Islet precursor cell (in vitro differentiated cells): ENCODE data around the gene DCTN2.
A peak's percentile ranks its signal among the peaks of the same experiment; 100 is the strongest.

Experiments used
- DNase-seq: peaks from one replicate; pipeline ENCODE4 v3.0.0-alpha.2; 2018

Gene DCTN2

DNA sequence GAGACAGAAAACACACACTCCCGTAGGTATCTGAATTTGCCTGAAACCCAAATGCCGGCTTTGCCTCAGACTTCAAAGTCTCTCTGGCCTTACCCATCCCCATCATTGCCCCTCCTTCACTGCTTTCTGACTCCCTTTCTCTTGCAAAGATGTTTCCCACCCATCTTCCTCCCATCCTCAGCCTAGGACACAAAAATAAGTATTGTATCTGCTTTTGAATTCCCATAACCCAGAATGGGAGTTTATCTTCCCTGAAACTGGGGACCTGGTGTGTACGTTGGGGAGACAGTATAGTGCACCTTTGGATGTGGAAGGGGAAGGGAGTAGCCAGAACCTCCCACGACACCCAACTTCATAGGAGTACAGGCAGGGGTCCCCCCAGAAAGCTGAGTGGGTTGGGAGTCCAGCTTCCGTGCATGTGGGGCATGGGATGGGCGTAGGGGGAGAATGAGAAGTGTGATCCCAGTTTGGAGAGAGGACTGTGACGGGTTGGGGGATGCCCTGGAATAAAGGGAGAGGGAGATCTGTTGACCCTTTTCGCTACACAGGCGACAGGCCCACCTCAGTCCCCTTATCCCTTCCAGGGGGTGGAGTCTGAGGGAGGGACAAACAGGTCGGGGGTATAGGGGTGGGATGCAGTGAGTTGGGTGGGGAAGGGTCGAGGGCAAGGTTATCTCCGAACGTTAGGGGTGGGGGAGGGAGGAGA lies 2.4 kb upstream of the DCTN2 start:
- DNase-seq: peak; percentile 34

DNA sequence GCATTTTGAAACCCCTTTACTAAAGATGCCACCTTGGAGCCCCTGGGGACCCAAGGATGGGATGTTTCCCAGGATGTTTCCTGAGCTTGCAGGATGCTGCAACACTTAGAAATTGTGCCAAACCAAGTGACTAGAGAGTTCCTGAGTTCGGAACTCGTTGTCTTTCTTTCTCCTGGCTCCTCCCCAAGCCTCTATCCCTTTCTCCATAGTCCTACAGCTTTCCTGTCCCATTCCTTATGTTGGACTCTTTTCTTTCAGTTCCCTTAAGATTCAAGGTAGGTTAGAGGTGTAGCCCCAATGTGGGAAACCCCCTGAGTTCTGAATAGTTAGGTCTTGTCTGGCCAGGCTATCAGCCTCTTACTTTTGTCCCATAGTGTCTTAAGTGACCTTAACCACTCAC lies 1.5 kb upstream of the DCTN2 start:
- DNase-seq: no peak

- DNase-seq: no peak
These were observed 972 bp upstream of the DCTN2 start for GRCh38 chr12:57548013-57548315.

DNA sequence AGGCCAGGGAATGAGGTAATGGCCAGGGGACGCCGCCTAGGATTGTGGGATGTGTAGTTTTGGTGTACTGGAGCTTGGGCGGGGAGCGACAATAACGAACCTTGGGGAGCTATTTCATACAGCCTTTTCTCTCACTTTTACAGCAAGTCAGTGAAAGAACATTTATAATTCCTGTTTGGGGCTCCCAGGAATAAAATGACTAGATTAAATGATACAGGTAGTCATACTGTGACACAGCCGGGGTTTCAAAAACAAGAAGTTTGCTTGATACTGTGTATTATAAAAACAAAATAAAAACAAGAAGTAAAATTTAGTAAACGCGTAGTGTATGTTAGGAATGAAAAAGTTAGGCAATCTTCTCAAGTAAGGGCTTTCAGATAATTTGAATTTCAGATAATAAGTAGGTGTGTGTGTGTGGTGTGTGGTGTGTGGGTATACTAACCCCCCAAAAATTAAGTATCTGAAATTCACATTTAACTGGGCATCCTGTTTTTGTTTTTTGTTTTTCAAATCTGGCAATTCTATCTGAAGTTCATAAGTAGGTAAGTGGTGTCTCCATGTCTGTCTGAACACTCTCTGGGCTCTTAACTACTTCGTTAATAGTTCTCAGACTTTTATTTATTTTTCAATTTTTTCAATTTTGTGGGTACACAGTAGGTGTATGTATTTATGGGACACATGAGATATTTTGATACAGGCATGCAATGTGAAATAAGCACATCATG lies 458 bp upstream of the DCTN2 start:
- DNase-seq: no peak

- DNase-seq: peak; percentile 70
These were observed 1.1 kb downstream of the DCTN2 start for GRCh38 chr12:57545809-57546437.

DNA sequence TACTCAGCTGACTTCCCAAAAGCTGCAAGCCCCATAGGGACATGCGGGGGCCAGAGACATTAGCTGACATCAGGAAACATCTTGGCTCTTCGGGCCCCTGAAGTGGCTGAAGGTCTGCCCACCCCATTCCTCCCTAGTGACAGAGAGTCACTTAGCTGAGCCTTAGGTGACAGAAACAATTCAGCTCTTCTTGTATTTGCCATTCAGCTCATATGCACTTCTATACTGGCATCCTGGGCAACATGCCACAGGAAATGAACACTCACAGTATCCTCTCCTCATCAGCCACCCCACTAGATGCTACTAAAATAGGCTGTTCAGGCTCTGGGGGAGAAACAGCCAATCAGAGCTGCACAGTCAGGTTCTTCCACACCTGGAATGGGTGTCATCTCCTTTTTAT lies 3.4 kb downstream of the DCTN2 start:
- DNase-seq: peak; percentile 44

DNA sequence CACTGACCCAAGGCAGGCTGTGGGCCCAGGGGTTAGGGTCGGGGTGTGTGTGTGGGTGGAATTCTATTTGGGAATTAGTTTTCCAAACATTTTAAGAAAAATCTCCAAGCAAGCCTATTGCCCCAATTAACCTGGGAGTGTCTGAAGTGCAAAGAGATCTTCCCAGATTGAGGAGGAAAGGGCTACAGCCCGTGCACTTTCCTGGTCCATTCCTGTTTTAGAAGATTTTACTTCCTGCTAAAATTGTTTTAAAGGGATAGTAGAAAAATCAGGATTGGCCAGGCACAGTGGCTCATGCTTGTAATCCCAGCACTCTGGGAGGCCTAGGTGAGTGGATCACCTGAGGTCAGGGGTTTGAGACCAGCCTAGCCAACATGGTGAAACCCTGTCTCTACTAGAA lies 5.3 kb downstream of the DCTN2 start:
- DNase-seq: peak; percentile 26

GRCh38 chr12:57541001-57541400 lies 6.0 kb downstream of the DCTN2 start:
- DNase-seq: peak; percentile 34

- peak; percentile 37 for DNase-seq
These were observed 7.7 kb downstream of the DCTN2 start for GRCh38 chr12:57539134-57539768.

- DNase-seq: no peak
These were observed 10.4 kb downstream of the DCTN2 start for GRCh38 chr12:57536597-57536942.

DNA sequence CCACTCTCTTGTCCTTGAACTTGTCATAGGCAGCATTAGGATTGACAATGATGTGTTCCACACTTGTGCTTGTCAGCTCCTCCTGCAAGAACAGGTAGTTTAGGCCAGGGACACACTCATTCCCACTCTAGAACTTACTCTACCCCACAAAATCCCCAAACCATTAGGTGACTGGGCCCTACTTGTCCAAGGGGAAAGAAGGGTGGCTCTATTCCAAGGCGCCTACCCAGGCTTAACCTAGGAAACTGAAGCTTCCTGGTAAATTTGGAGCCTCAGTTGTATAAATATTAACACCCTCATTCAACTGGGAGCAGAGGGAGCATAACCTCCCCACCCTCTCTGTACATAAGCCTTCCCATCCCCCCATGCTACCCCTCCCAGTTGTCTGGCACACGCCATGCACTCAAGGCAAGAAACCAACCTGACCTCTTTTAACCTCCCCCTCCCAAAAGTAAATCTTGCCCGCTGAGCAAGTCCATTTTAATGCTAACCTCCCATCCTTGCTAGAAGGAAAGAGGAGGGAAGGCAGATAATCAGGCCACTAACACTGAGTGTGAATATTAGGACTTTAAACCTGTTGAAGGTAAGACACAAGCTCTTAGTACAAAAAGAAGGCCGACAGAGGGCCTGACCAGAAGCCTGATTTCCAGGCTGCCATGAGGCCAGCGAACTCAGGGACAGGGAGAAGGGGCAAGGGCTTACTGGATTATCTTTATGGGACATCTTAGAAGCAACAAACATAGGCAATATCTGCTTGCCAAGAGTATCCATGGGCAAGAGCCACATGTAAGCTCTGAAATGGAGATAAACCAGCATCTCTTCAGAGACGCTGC lies 11.0 kb downstream of the DCTN2 start:
- no peak for DNase-seq

DNA sequence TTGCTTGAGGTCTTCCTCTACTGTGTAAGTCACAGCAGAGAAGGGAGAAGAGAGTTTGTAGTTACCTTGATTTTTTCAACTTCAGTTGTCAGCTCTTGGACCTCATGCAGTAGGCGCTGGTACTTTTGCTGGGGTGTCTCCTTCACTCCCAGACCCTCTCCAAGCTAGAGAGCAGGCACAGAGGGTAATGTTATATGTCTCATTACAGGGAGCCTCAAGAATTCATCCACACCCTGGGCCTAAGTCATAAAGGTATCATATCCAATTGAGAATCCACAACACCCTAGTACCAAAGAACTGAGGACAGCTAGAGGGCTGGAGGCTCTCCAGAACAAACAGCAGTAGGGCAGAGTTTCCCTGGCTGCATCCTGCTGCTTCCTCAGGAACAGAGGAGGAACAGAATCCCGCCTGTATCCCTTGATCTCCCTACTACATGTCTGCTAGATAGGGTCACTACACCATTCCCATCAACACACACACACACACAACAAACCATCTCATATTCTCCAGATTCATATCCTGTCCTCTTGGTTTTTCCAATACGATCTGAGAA lies 11.9 kb downstream of the DCTN2 start:
- no peak for DNase-seq

DNA sequence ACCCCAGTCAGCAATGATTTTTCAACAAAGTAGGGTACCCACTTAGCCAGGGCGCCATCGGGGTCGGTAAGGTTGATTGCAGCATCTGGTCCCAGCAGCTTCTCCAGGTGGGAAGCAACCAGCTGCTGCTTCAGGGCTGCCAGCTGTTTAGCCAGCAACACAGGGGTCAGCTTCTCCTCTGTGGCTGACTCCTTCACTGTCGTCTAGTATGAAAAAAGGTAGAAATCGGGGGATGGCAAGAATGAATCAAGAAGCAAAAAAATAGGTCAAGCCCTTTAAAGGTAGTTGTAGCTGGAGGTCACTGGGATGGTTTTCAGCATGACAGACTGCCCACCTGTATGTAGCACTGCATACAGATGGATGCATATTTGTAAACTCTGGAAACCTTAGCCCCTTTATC lies 12.7 kb downstream of the DCTN2 start:
- DNase-seq: no peak

DNA sequence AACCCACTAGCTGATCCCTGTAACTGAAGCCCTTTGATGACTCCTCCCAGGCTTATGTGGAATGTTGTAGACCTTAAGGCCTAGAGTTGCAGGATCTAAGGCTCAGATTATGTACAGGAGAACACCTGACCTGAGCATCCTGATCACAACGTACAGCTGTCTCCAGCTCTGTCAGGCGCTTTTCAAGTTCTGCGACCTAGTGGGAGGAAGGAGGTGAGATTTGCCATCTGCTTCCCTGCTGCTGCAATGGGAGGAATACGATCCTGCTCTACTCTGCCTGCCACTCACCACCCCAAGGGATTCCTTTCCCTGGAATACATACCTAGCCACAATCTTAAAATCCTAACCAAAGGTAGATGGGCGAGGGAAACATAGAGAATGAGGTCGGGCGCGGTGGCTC lies 13.9 kb downstream of the DCTN2 start:
- no peak for DNase-seq

GRCh38 chr12:57531836-57532235 lies 15.2 kb downstream of the DCTN2 start:
- no peak for DNase-seq

DNA sequence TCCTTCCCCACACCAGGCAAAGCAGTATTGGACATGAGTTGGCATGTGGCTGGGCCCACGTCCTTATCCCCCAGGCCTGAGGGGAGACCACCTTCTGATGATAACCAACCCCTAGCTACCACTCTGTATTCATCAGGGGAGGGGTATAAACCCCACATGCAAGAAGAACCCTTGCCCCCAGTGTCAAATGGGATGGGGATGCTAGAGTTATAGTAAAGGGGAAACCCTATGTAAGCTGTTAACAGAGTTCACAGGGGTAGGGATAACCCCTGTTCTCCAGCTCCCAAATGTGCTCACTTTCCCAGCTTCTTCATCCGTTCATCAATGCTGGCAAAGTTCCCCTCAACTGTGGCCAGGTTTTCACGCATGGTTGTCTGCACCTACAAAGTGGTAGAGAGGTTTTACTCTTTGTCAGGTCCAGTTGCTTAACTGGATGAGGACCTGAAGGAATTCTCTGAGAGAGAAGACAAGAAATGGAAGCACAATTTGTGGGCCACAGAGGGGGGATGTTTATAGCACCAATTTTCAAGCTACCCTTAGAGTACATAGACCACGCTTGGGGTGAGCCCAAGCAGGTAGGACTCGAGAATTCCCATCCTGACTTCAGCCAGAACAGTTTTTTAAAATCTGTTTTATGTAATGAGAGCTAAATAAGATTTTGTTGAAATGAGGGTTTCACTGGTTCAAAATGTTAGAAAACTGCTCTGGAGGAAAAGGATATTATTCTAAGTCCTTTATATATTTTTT lies 16.4 kb downstream of the DCTN2 start:
- no peak for DNase-seq

- DNase-seq: no peak
These were observed 17.2 kb downstream of the DCTN2 start for GRCh38 chr12:57529831-57530230.

DNA sequence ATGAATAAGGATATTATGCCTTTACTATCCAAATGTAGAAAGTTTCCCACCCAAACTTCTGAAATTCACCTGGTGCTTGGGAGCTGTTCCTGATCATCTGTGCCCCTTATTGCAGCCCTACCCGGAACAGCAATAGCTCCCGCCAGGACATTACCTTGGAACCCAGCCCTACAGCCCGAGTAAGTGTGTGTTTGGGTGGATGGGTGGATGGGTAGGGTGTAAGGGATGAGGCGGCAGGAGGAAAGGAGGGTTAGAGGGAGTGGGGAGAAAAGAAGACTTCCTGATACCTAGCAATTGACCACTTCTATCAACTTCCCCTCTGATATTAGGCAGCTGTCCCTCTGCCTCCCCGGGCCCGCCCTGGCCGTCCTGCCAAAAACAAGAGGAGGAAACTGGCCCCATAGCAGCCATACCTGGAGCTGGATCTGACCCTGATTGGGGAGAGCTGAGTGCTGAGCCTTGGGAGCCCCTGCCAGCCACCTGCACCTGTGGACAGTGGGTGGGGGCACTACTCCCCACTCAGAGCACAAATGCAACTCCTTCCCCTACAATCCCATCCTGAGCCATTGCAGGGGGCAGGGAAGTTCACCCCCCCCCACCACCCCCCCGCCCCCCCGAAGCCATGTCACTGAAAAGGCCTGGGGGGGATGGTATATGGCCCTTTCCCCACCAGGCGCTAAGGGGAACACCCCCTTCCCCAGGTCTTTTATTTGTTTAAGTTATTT lies 18.0 kb downstream of the DCTN2 start:
- no peak for DNase-seq

DNA sequence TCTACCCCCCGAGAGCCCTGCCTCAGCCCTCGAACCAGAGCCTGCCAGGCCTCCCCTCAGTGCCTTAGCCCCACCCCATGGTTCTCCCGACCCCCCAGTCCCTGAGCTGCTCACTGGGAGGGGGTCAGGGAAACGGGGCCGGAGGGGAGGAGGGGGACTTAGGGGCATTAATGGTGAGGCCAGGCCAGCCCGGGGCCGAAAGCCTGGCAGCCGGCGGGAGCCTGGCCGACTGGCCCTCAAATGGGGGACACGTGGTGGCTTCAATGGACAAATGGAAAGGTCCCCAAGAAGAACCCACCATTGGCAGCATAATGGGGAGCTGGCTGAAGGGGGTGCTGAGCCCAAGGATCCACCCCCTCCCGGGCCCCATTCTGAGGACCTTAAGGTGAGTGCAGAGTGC lies 18.8 kb downstream of the DCTN2 start:
- DNase-seq: no peak

DNA sequence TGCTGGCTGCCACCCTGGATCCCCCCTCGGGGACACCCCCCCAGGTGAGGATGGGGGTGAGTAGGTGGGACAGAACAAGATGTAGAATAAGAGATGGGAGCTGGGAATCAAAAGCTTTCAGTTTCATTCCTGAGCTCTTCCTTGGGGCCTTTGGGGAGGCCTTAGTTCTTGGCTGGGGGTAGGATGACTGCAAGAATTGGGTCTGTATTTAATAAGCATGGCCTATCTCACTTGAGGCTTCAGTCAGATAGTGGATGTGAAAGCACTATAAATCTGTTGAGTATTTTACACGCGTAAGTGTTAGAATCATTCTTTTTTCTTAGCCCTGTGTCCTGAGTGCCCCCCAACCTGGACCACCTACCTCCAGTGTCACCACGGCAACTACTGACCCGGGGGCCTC lies 19.8 kb downstream of the DCTN2 start:
- DNase-seq: no peak

DNA sequence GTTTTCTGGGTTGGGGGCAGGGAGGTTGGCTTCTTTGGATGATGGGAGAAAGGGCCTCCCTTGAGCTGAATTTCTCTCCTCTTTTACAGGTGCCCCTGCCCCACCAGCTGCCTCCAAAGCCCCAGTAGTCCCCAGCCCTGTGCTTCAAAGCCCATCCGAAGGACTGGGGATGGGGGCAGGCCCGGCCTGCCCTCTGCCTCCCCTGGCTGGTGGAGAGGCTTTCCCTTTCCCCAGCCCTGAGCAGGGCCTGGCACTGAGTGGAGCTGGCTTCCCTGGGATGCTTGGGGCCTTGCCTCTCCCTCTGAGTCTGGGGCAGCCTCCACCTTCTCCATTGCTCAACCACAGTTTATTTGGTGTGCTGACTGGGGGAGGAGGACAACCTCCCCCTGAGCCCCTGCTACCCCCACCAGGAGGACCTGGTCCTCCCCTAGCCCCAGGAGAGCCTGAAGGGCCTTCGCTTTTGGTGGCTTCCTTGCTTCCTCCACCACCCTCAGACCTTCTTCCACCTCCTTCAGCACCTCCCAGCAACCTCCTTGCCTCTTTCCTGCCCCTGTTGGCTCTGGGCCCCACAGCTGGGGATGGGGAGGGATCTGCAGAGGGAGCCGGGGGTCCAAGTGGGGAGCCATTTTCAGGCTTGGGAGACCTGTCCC lies 20.4 kb downstream of the DCTN2 start:
- DNase-seq: no peak
